ENCODE data around the gene ZMIZ1. TPM values are rescaled to one million over a fixed set of nuclear protein-coding genes. Genes with fewer than 3 reads are reported as not detected.

ZMIZ1 gene
- total and polyA plus RNA-seq, 8 donors: 63.1 to 87.2 (median 76.8) TPM

GRCh38 chr10:79142064-79142491 lies 73.3 kb downstream of the ZMIZ1 start:
- DNase-seq (no peak), ATAC-seq (peak; percentile 1)
- peaks cover 56 to 96% of the 10 kb centered on the region in 2 donors for H3K4me1 ChIP-seq
- peak overlapping the region; percentile 25 to 53 for H3K27ac ChIP-seq
- no peak overlapping the region for H3K4me3 ChIP-seq
- TF ChIP-seq, protein P1, sequence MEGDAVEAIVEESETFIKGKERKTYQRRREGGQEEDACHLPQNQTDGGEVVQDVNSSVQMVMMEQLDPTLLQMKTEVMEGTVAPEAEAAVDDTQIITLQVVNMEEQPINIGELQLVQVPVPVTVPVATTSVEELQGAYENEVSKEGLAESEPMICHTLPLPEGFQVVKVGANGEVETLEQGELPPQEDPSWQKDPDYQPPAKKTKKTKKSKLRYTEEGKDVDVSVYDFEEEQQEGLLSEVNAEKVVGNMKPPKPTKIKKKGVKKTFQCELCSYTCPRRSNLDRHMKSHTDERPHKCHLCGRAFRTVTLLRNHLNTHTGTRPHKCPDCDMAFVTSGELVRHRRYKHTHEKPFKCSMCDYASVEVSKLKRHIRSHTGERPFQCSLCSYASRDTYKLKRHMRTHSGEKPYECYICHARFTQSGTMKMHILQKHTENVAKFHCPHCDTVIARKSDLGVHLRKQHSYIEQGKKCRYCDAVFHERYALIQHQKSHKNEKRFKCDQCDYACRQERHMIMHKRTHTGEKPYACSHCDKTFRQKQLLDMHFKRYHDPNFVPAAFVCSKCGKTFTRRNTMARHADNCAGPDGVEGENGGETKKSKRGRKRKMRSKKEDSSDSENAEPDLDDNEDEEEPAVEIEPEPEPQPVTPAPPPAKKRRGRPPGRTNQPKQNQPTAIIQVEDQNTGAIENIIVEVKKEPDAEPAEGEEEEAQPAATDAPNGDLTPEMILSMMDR (IDR thresholded peaks at IDR 0.05): no peak
- H3K27me3 ChIP-seq: no peaks in the 10 kb centered on the region
- peaks cover 0 to 31% of the 10 kb centered on the region in 2 donors for H3K36me3 ChIP-seq
- intact Hi-C loops (cut with DNase I): loop anchor here in 1 of 2 donors (10.0 kb wide), 1 partner anchor 67 kb away; no protein-coding TSS in a partner anchor
- H3K9me3 ChIP-seq: no peaks in the 10 kb centered on the region

- intact Hi-C loops (cut with DNase I): loop anchor here in 1 of 2 donors (10.0 kb wide), 1 partner anchor 68 kb away; no protein-coding TSS in a partner anchor
- Histone ChIP-seq H3K4me3 (no peak overlapping the region), H3K9me3 (no peaks in the 10 kb centered on the region), H3K27me3 (no peaks in the 10 kb centered on the region), H3K4me1 (peaks cover 56 to 96% of the 10 kb centered on the region in 2 donors), H3K36me3 (peaks cover 0 to 31% of the 10 kb centered on the region in 2 donors), H3K27ac (peak overlapping the region; percentile 25 to 53)
- no peak for ATAC-seq
- TF ChIP-seq, protein P1 (IDR thresholded peaks at IDR 0.05): no peak
- no peak for DNase-seq
Observed at GRCh38 chr10:79142522-79143309, 74.0 kb downstream of the ZMIZ1 start.

GRCh38 chr10:79143879-79144278 lies 75.1 kb downstream of the ZMIZ1 start:
- no peak for DNase-seq
- no peak for ATAC-seq
- H3K4me3 ChIP-seq: no peak overlapping the region
- peaks cover 56 to 96% of the 10 kb centered on the region in 2 donors for H3K4me1 ChIP-seq
- no peak overlapping the region for H3K27ac ChIP-seq
- H3K27me3 ChIP-seq: no peaks in the 10 kb centered on the region
- no peaks in the 10 kb centered on the region for H3K9me3 ChIP-seq
- peaks cover 0 to 31% of the 10 kb centered on the region in 2 donors for H3K36me3 ChIP-seq
- TF ChIP-seq, protein P1 (IDR thresholded peaks at IDR 0.05): no peak
- intact Hi-C loops (cut with DNase I): loop anchor here in 1 of 2 donors (10.0 kb wide), 1 partner anchor 69 kb away; no protein-coding TSS in a partner anchor

GRCh38 chr10:79144351-79145173 lies 75.8 kb downstream of the ZMIZ1 start:
- ATAC-seq (no peak), DNase-seq (no peak)
- H3K27ac ChIP-seq: peak overlapping the region in 1 of 2 donors; percentile 88
- H3K4me1 ChIP-seq: peaks cover 56 to 96% of the 10 kb centered on the region in 2 donors
- H3K27me3 ChIP-seq: no peaks in the 10 kb centered on the region
- no peaks in the 10 kb centered on the region for H3K9me3 ChIP-seq
- H3K4me3 ChIP-seq: no peak overlapping the region
- H3K36me3 ChIP-seq: peaks cover 0 to 30% of the 10 kb centered on the region in 2 donors
- intact Hi-C loops (cut with DNase I): loop anchor here in 1 of 2 donors (10.0 kb wide), 1 partner anchor 70 kb away; no protein-coding TSS in a partner anchor
- TF ChIP-seq, protein P1 (IDR thresholded peaks at IDR 0.05): no peak

All from left lung (tissue), 10 donors.